ENCODE data around the gene PPP1R1B.
"Not testable (repeated sequence)": the region's sequence is repeated elsewhere in the genome, so short reads cannot be mapped to it uniquely, and the experiment has no call there.

The PPP1R1B gene

GRCh38 chr17:39626171-39627046, at the start of gene PPP1R1B:
Gene PPP1R1B, plus strand, starts transcription at chr17:39626952. Its CDS starts 441 bp downstream, at chr17:39627393.
- DNase-seq: peak; percentile 59

GRCh38 chr17:39578272-39578671, 48.5 kb upstream of the PPP1R1B start:
- DNase-seq: no peak

- no peak for DNase-seq
Measured at GRCh38 chr17:39579318-39580081, 47.3 kb upstream of the PPP1R1B start.

GRCh38 chr17:39580082-39580468, 46.7 kb upstream of the PPP1R1B start:
- DNase-seq: no peak

DNA sequence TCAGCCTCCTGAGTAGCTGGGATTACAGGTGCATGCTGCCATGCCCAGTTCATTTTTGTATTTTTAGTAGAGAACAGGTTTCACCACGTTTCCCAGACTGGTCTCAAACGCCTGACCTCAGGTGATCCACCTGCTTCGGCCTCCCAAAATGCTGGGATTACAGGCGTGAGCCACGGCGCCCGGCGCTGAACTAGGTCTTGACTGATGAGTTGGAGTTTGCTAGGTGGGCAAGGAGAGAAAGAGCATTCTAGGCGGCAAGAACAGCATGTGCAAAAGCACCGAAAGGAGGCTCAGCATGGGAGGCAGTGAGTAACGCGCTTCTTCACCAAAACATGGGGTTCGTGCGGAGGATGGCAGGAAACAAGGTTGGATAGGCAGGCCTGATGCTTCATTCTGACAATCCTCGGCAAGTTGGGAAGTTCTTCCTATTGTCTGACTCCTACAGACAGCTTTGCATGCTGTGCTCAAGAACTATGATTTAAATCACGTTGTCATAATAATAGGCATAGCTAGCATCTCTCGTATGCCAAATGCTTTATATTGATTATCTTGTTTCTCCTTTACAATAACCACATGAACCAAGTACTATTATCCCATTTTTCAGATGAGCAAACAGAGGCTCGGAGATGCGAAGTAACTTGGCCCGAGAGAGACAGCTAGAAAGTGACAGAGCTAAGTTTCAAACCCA, 45.5 kb upstream of the PPP1R1B start:
- DNase-seq: no peak

- no peak for DNase-seq
Measured at GRCh38 chr17:39581759-39582085, 45.0 kb upstream of the PPP1R1B start.

GRCh38 chr17:39582658-39583057, 44.1 kb upstream of the PPP1R1B start:
- DNase-seq: no peak

- not testable (repeated sequence) for DNase-seq
Measured at GRCh38 chr17:39590180-39590579, 36.6 kb upstream of the PPP1R1B start.

DNA sequence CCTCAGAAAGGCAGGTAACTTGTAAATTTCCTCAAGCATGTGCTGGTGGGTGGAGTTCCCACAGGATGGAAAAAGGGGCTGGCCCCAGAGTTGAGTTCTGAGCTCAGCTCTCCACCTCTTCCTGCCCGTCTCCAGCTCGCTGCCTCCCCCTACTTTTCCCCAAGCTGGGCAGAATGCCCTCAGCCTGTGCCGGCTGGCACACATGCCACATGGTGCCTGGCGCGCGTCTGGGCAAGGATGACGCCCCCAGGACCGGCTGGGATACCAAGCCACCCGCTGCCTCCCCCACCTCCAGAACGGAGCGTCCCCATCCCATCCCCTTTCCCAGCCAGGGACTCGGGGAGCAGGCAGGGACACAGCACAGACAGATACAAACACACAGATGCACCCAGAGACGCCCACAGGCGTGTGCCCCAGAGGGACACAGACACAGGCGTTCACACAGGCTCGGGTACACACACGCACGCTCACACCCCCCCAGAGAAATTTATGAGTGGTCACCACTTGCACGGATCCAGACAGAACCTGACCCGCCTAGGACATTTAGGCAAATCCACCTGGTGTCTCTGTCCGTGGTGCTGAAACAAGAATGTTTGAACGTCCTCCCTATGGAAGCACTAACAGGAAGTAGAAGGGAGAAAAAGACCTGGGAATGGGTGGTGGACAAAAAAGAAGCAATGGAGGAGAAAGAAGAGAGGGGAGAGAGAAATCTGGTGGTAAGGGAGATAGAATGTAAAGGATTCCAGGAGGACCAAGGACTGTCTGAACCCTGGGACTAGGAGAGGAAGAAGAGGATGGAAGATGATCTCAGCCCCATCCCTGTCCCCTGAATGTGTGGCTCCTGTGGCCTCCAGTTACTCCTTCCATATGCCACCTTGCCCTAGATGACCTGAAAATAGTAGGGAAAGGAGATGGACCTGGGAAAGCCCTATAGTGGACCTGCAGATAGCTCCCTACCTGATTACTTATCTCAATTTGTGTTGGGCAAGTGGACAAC, 34.5 kb upstream of the PPP1R1B start:
- no peak for DNase-seq

- DNase-seq: no peak
Measured at GRCh38 chr17:39593371-39593770, 33.4 kb upstream of the PPP1R1B start.

DNA sequence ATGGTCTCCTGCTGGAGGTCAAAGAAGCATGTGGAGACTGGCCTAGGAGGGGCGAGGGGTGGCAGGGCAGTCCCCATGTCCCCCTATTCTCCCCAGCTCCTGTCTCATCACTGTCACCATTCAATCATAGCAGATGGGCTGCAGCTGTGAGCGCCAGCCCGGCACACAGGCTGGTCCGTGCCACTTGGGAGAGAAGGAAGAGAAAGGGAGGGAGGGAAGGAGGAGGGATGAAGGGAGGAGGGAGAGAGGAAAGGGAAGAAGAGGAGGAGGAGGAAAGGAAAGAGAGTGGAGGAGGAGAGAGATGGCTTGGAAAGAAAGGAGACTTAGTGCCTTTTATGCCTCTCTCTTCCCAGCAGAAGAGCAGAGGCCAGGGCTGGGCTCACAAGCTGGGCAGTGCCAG, 31.5 kb upstream of the PPP1R1B start:
- DNase-seq: no peak

DNA sequence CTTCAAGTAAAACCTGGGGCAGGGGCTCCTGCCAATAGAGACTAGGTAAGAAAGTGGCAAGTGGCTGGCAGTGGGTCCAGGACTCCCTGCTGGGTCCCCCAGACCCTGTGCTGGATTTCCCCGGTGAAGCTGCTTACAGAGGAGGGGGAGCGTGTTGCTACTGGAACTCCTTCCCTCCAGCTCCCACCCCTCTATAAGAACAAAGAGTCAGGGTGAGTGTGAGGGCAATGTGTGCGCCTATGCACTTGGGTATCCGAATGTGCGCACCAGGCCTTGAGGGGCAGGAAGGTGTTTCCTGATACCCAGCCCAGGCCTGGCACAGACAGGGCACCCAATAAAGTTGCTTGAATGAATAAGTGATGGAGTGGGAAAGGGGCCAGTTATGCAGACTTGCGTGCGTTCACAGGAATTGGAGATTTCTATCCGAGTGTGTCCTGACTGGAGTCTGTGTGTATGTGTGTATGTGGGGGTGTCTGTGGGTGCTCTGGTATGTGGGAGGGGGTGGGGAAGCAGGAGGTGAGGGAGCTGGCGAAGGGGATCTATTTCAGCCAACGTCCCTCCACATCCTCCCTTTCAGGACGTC, 30.7 kb upstream of the PPP1R1B start:
- no peak for DNase-seq

- DNase-seq: no peak
Measured at GRCh38 chr17:39596543-39597267, 30.0 kb upstream of the PPP1R1B start.

DNA sequence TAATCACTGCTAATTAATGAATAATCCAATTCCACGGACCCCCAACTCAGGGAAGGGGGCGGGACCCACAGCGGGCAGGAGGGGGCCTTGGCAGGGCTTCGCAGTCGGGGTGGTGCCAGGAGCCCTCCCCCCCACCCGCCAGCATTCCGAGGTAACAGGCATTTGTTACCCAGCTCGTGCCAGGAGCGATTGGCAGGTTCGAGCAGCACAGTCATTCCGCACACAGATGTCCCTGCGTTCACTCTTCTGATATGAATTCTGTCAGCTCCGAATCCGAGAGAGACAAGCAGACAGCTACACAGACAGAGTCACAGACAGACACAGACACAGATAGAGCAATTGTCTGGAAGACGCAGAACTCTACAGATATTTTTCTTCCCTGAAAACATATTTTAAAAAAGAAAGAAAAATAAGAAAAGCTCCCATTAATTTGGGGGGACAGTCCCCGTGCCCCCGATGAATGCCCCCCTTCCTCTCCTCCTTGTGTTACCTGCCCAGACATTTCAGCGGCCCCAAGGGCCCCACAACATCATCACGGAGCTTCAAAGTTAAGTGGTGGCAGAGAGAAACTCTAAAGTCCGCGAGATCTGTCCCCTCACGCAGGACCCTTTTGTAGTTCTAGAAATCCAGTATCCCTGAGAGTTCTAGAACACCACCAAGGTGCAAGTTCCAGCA, 29.2 kb upstream of the PPP1R1B start:
- no peak for DNase-seq

GRCh38 chr17:39598047-39598481, 28.7 kb upstream of the PPP1R1B start:
- no peak for DNase-seq

DNA sequence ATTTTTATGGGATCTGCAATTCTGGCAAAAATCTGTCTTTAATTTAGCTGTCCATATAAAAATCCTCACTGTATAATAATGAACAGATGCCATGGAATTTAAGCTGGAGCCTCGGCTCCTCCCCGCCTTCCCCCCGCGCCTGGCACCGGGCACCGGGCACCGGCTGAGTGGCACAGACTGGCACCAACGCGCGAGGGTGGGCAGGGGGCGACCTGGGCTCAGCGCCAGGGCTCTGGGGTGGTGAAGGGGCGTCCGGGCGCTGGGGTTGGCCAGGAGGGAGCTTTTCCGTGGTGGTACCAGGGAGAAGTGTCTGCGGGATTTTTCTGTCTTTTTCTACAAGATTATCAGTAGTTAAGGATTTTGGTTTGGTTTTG, 28.1 kb upstream of the PPP1R1B start:
- no peak for DNase-seq

DNA sequence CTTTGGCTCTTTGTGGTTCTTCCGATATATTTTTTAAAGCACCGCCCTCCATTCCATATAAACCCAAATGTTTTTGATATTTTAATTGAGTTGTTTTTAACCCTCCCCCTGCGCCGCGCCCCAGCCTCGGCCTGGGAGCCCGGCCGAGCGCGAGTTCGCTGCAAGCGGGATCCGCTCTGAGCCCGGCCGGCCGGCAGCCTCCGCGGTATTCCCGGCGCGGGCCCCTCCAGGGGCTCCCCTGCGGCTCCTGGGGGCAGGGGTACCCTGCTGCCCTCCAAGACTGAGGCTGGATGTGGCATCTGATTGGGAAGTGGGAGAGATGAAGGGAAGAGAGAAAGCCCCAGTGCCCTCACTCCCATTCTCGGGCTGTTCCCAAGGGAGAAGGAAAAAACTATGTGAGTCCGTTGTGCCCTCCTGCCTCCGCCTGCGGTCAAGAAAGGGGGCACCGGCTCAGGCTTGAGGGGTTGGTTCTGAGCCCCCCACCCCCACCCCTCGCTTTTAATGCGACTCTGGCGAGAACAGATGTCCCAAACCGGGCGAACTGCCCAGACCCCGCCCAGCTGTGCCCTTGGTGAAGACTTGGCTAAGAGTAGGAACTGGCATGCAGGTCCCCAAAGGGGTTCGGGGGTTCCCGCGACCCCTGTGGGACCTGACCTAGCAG, 27.6 kb upstream of the PPP1R1B start:
- DNase-seq: no peak

- DNase-seq: no peak
Measured at GRCh38 chr17:39599665-39600231, 27.0 kb upstream of the PPP1R1B start.

- DNase-seq: no peak
Measured at GRCh38 chr17:39600288-39600996, 26.3 kb upstream of the PPP1R1B start.

Measured in midbrain (tissue), 1 donor.